Measurements from ENCODE around the gene PTPRN. TPM values are rescaled to one million over a fixed set of nuclear protein-coding genes. Genes with fewer than 3 reads are reported as not detected.
A peak's percentile ranks its signal among the peaks of the same experiment; 100 is the strongest.

Gene PTPRN
- total RNA-seq, 1 experiment from 2014 or later = not detected

DNA sequence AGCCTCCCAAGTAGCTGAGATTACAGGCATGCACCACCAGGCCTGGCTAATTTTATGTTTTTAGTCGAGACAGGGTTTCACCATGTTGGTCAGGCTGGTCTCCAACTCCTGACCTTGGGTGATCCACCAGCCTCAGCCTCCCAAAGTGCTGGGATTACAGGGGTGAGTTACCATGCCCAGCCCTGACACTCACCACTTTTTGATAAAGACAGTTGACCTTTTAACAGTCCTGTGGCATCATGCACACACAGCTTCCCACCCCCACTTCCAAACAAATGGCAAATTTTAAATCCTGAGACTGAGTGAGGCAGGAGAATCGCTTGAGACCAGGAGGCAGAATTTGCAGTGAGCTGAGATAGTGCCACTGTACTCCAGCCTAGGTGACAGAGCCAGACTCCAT, 36.2 kb downstream of the PTPRN start:
- H3K27me3 ChIP-seq (ENCODE audit: insufficient read depth, low read depth) = no peaks in the 10 kb centered on the region
- ChIA-PET POLR2A (ENCODE audit: unreplicated experiment) (no interaction called here), CTCF (interaction anchor here (0.7 kb wide), 1 partner anchor 89 kb away, joined by 4 read pairs; no protein-coding TSS in a partner anchor)
- no peak overlapping the region for H3K4me3 ChIP-seq
- no peaks in the 10 kb centered on the region for H3K9me3 ChIP-seq (ENCODE audit: insufficient read depth, low read depth)
- no peaks in the 10 kb centered on the region for H4K20me1 ChIP-seq (ENCODE audit: insufficient read depth)
- H2AFZ ChIP-seq = no peak overlapping the region
- H3K9me2 ChIP-seq (ENCODE audit: insufficient read depth) = no peaks in the 10 kb centered on the region
- H3K79me2 ChIP-seq (ENCODE audit: low read depth) = no peaks in the 10 kb centered on the region
- peaks cover 30% of the 10 kb centered on the region for H3F3A ChIP-seq (ENCODE audit: insufficient read depth, low read depth)
- peak overlapping the region; percentile 95 for H3K27ac ChIP-seq
- H3K4me1 ChIP-seq (replicated peaks; ENCODE audit: insufficient read depth) = peaks cover 40% of the 10 kb centered on the region
- H3K4me2 ChIP-seq = 0 out of 2 replicates have a peak overlapping the region, but pooled peaks have one; percentile 19
- no peak for DNase-seq
- TF ChIP-seq, protein P1, sequence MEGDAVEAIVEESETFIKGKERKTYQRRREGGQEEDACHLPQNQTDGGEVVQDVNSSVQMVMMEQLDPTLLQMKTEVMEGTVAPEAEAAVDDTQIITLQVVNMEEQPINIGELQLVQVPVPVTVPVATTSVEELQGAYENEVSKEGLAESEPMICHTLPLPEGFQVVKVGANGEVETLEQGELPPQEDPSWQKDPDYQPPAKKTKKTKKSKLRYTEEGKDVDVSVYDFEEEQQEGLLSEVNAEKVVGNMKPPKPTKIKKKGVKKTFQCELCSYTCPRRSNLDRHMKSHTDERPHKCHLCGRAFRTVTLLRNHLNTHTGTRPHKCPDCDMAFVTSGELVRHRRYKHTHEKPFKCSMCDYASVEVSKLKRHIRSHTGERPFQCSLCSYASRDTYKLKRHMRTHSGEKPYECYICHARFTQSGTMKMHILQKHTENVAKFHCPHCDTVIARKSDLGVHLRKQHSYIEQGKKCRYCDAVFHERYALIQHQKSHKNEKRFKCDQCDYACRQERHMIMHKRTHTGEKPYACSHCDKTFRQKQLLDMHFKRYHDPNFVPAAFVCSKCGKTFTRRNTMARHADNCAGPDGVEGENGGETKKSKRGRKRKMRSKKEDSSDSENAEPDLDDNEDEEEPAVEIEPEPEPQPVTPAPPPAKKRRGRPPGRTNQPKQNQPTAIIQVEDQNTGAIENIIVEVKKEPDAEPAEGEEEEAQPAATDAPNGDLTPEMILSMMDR (conservative IDR thresholded peaks at IDR 0.05) = no peak
- no peak for TF ChIP-seq EZH2 (IDR thresholded peaks at IDR 0.05; ENCODE audit: low read depth)
- BruUV-seq (replicated peaks) = no TSS peak
- H3K36me3 ChIP-seq (ENCODE audit: low read depth) = no peaks in the 10 kb centered on the region
- intact Hi-C loops (cut with micrococcal nuclease; ENCODE audit: unreplicated experiment) = loop anchor here (10.0 kb wide), 1 partner anchor 378 kb away; no protein-coding TSS in a partner anchor

DNA sequence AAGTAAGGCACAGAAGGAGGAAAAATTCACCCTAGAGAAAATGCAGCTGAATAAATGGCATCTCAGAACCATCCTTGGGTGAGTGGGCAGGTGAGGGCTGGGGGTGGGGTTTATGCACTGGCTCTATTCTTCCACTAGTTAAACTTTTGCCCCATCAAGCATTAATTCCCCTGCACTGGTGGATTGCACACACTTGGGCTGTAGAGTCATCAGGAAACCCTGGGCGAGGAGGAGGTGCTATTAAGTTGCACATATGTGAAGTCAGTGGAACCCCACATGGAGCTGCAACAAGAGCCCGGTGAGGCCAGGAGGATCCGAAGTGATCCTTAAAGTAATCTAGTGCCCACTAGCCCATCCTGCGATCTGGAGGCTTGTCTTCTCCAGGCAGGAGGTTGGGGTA, 36.8 kb downstream of the PTPRN start:
- no TSS peak for BruUV-seq (replicated peaks)
- Histone ChIP-seq H3K9me2 (ENCODE audit: insufficient read depth) (no peaks in the 10 kb centered on the region), H3K36me3 (ENCODE audit: low read depth) (no peaks in the 10 kb centered on the region), H3K79me2 (ENCODE audit: low read depth) (no peaks in the 10 kb centered on the region), H4K20me1 (ENCODE audit: insufficient read depth) (no peaks in the 10 kb centered on the region), H3K9me3 (ENCODE audit: insufficient read depth, low read depth) (no peaks in the 10 kb centered on the region), H2AFZ (no peak overlapping the region), H3K27me3 (ENCODE audit: insufficient read depth, low read depth) (no peaks in the 10 kb centered on the region), H3K27ac (no peak overlapping the region), H3K4me2 (0 out of 2 replicates have a peak overlapping the region, but pooled peaks have one; percentile 19), H3K4me1 (replicated peaks; ENCODE audit: insufficient read depth) (peaks cover 35% of the 10 kb centered on the region), H3K4me3 (no peak overlapping the region), H3F3A (ENCODE audit: insufficient read depth, low read depth) (peaks cover 29% of the 10 kb centered on the region)
- DNase-seq = no peak
- POLR2A ChIA-PET (ENCODE audit: unreplicated experiment) = no interaction called here
- CTCF ChIA-PET = no interaction called here
- no peak for TF ChIP-seq EZH2 (IDR thresholded peaks at IDR 0.05; ENCODE audit: low read depth)
- TF ChIP-seq, protein P1 (conservative IDR thresholded peaks at IDR 0.05) = no peak
- intact Hi-C loops (cut with micrococcal nuclease; ENCODE audit: unreplicated experiment) = loop anchor here (10.0 kb wide), 1 partner anchor 378 kb away; no protein-coding TSS in a partner anchor

DNA sequence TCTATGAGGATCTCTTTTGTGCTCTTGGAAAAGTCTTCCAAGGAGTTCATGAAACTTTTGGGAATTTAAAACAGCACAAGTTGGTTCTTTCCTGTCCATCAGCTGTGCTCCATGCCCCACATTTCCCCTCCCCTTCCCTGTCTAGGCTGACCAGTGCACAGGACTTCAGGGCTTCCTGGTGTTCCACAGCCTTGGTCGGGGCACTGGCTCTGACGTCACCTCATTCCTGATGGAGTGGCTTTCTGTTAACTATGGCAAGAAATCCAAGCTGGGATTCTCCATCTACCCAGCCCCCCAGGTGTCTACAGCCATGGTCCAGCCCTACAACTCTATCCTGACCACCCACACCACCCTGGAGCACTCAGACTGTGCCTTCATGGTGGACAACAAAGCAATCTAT, 38.2 kb downstream of the PTPRN start:
- TF ChIP-seq EZH2 (IDR thresholded peaks at IDR 0.05; ENCODE audit: low read depth) = no peak
- TF ChIP-seq, protein P1 (conservative IDR thresholded peaks at IDR 0.05) = no peak
- Histone ChIP-seq H3K36me3 (ENCODE audit: low read depth) (no peaks in the 10 kb centered on the region), H3K4me1 (replicated peaks; ENCODE audit: insufficient read depth) (peaks cover 32% of the 10 kb centered on the region), H2AFZ (no peak overlapping the region), H3K4me3 (no peak overlapping the region), H3K9me2 (ENCODE audit: insufficient read depth) (no peaks in the 10 kb centered on the region), H3K79me2 (ENCODE audit: low read depth) (no peaks in the 10 kb centered on the region), H4K20me1 (ENCODE audit: insufficient read depth) (no peaks in the 10 kb centered on the region), H3F3A (ENCODE audit: insufficient read depth, low read depth) (peaks cover 29% of the 10 kb centered on the region), H3K9me3 (ENCODE audit: insufficient read depth, low read depth) (no peaks in the 10 kb centered on the region), H3K27me3 (ENCODE audit: insufficient read depth, low read depth) (no peaks in the 10 kb centered on the region), H3K27ac (no peak overlapping the region), H3K4me2 (no peak overlapping the region)
- DNase-seq = no peak
- ChIA-PET POLR2A (ENCODE audit: unreplicated experiment) (no interaction called here), CTCF (no interaction called here)
- no TSS peak for BruUV-seq (replicated peaks)
- intact Hi-C loops (cut with micrococcal nuclease; ENCODE audit: unreplicated experiment) = loop anchor here (10.0 kb wide), 1 partner anchor 376 kb away; no protein-coding TSS in a partner anchor
